ENCODE results near the gene MAGI2. TPM values are rescaled to one million over a fixed set of nuclear protein-coding genes. Genes with fewer than 3 reads are reported as not detected.

MAGI2 gene
- total RNA-seq, 1 experiment from 2014 or later: 14.3 TPM

- H4K20me1 ChIP-seq (ENCODE audit: control insufficient read depth, insufficient read depth, insufficient read length): no peaks in the 10 kb centered on the region
- no peaks in the 10 kb centered on the region for H3K79me1 ChIP-seq (ENCODE audit: insufficient read depth, low read depth, low read length, poor library complexity, severe bottlenecking)
- Mint-ChIP-seq H3K9me3 (no peaks in the 10 kb centered on the region), H3K27me3 (ENCODE audit: low read depth) (no peaks in the 10 kb centered on the region), H3K4me1 (no peaks in the 10 kb centered on the region), H3K36me3 (ENCODE audit: insufficient read depth in 1 of 3, low read depth in 3 of 3) (no peaks in the 10 kb centered on the region), H3K27ac (no peak overlapping the region), H3K4me3 (no peak overlapping the region)
- no peak overlapping the region for H3K18ac ChIP-seq (ENCODE audit: insufficient read length, low read depth, low read length)
- no peak overlapping the region for H2BK12ac ChIP-seq (ENCODE audit: insufficient read length, low read depth, low read length)
- no CpG with 5 or more reads among the region's 5 CpGs for WGBS (ENCODE audit: extremely low coverage, insufficient read length, low lambda C conversion rate)
- no peak overlapping the region for H2BK20ac ChIP-seq (ENCODE audit: low read depth, low read length, poor library complexity, severe bottlenecking)
- H2AK5ac ChIP-seq (ENCODE audit: insufficient read length, low read length): no peak overlapping the region
- DNase-seq: no peak
- no peak overlapping the region for H2BK120ac ChIP-seq (ENCODE audit: low read depth, low read length, poor library complexity, severe bottlenecking)
- H4K91ac ChIP-seq (ENCODE audit: insufficient read length, low read depth, low read length): no peak overlapping the region
- H2BK15ac ChIP-seq (ENCODE audit: low read depth, low read length): no peak overlapping the region
- H3K4me1 ChIP-seq (ENCODE audit: insufficient read depth, low read length): no peaks in the 10 kb centered on the region; the same call in 1 of the 2 replicates
- H3K23ac ChIP-seq (ENCODE audit: insufficient read length, low read depth, low read length): no peak overlapping the region
- no peak overlapping the region for H3K4ac ChIP-seq (ENCODE audit: low read depth, low read length)
- H3K9me3 ChIP-seq (ENCODE audit: control insufficient read depth, low read depth, low read length): no peaks in the 10 kb centered on the region
- H3K79me2 ChIP-seq (ENCODE audit: insufficient read depth, low read length): no peaks in the 10 kb centered on the region
- H2AFZ ChIP-seq (ENCODE audit: low read length): no peak overlapping the region
- no peak overlapping the region for H3K4me2 ChIP-seq (ENCODE audit: insufficient read depth, insufficient read length, low read length)
- H3T11ph ChIP-seq (ENCODE audit: low read length): no peak overlapping the region
- H4K8ac ChIP-seq (replicated peaks; ENCODE audit: insufficient read length, low read depth, low read length): no peak overlapping the region
- H3K9ac ChIP-seq (ENCODE audit: extremely low read depth, insufficient read length, low read length): no peak overlapping the region
- H3K14ac ChIP-seq (ENCODE audit: insufficient read depth, low read length): no peak overlapping the region
- H4K5ac ChIP-seq (ENCODE audit: insufficient read length, low read depth, low read length): no peak overlapping the region
- TF ChIP-seq CTCF (conservative IDR thresholded peaks at IDR 0.05): no peak
- no peaks in the 10 kb centered on the region for H3K27me3 ChIP-seq (ENCODE audit: insufficient read depth, low read length)
- H3K27ac ChIP-seq (ENCODE audit: insufficient read length, low read depth, low read length): no peak overlapping the region
- no peak overlapping the region for H2BK5ac ChIP-seq (ENCODE audit: insufficient read length, low read length)
- H3K23me2 ChIP-seq (ENCODE audit: insufficient read length, low read depth, low read length, poor library complexity, severe bottlenecking): no peaks in the 10 kb centered on the region
- H3K56ac ChIP-seq (ENCODE audit: insufficient read length, low read depth, low read length): no peak overlapping the region
Observed at GRCh38 chr7:79341902-79342301, 111.6 kb downstream of the MAGI2 start.
